Astrocyte (in vitro differentiated cells and primary cell): ENCODE data around the gene RASSF3. TPM values are rescaled to one million over a fixed set of nuclear protein-coding genes. Genes with fewer than 3 reads are reported as not detected.

ENCODE experiments used
- DNase-seq: peaks from one replicate; pipeline ENCODE4 v3.0.0-alpha.2; 2010; ENCODE audit warnings: low read depth
- FAIRE-seq: peaks from 2 replicates; lab custom pipeline; 2011; peaks lifted over from hg19 to GRCh38; lab: Jason Lieb, UNC
- H2AFZ ChIP-seq: 2 replicates; pipeline ENCODE4 v1.6.0; 2012; ENCODE audit warnings: low read depth, low read length, inconsistent platforms
- H3K27ac ChIP-seq: 2 replicates; pipeline ENCODE4 v1.5.1; 2011; ENCODE audit warnings: low read depth, low read length, inconsistent platforms
- H3K27me3 ChIP-seq: 2 replicates; pipeline ENCODE4 v1.6.0; 2011; ENCODE audit warnings: low read length, inconsistent platforms; ENCODE audit not compliant: insufficient read depth
- H3K36me3 ChIP-seq: 2 replicates; pipeline ENCODE4 v1.5.1; 2011; ENCODE audit warnings: low read length, inconsistent platforms; ENCODE audit not compliant: insufficient read depth
- H3K4me1 ChIP-seq: 2 replicates; pipeline ENCODE4 v1.5.1; 2011; ENCODE audit warnings: low read length, inconsistent platforms; ENCODE audit not compliant: insufficient read depth
- H3K4me2 ChIP-seq: 2 replicates; pipeline ENCODE4 v1.6.0; 2012; ENCODE audit warnings: low read length, inconsistent platforms
- H3K4me3 ChIP-seq: 2 replicates; pipeline ENCODE4 v1.5.1; 2011; ENCODE audit warnings: low read depth, mild to moderate bottlenecking, low read length, inconsistent platforms; ENCODE audit not compliant: insufficient read depth
- H3K79me2 ChIP-seq: 2 replicates; pipeline ENCODE4 v1.6.0; 2012; ENCODE audit warnings: mild to moderate bottlenecking, low read length, inconsistent platforms; ENCODE audit not compliant: insufficient read depth
- H3K9ac ChIP-seq: 2 replicates; pipeline ENCODE4 v1.6.0; 2012; ENCODE audit warnings: mild to moderate bottlenecking, low read length, inconsistent platforms
- H3K9me3 ChIP-seq: 2 replicates; pipeline ENCODE4 v1.5.1; 2012; ENCODE audit warnings: low read depth, mild to moderate bottlenecking, low read length, inconsistent platforms; ENCODE audit not compliant: insufficient read depth
- H4K20me1 ChIP-seq: 2 replicates; pipeline ENCODE4 v1.6.0; 2012; ENCODE audit warnings: low read length, inconsistent platforms; ENCODE audit not compliant: insufficient read depth
- H3K27ac Mint-ChIP-seq: one replicate; pipeline ENCODE4 v1.8.0; 2021; ENCODE audit warnings: mild to moderate bottlenecking, mixed read lengths; ENCODE audit not compliant: unreplicated experiment
- H3K27me3 Mint-ChIP-seq: one replicate; pipeline ENCODE4 v1.8.0; 2021; ENCODE audit warnings: low read depth, mixed read lengths; ENCODE audit not compliant: unreplicated experiment
- H3K36me3 Mint-ChIP-seq: one replicate; pipeline ENCODE4 v1.8.0; 2021; ENCODE audit warnings: low read depth, mixed read lengths; ENCODE audit not compliant: unreplicated experiment
- H3K4me1 Mint-ChIP-seq: one replicate; pipeline ENCODE4 v1.8.0; 2021; ENCODE audit warnings: low read depth, mixed read lengths; ENCODE audit not compliant: unreplicated experiment
- H3K4me3 Mint-ChIP-seq: one replicate; pipeline ENCODE4 v1.8.0; 2021; ENCODE audit warnings: mild to moderate bottlenecking, moderate library complexity, mixed read lengths; ENCODE audit not compliant: unreplicated experiment
- H3K9me3 Mint-ChIP-seq: one replicate; pipeline ENCODE4 v1.8.0; 2021; ENCODE audit warnings: mild to moderate bottlenecking, mixed read lengths; ENCODE audit not compliant: unreplicated experiment
- CTCF ChIP-seq: IDR thresholded peaks from 2 replicates; pipeline ENCODE4 v1.5.1; 2011; ENCODE audit warnings: low read depth, mild to moderate bottlenecking, inconsistent platforms, low read length, moderate library complexity; ENCODE audit not compliant: insufficient read depth
- EZH2 ChIP-seq: IDR thresholded peaks from 2 replicates; pipeline ENCODE4 v1.6.1; 2012; ENCODE audit warnings: mild to moderate bottlenecking, low read length, inconsistent platforms; ENCODE audit not compliant: insufficient read depth
- total RNA-seq: library from RNA; stranded (reverse); gene quantifications from 2 replicates; pipeline ENCODE4 v1.2.1, GENCODE V29; 2021

The RASSF3 gene
- total RNA-seq, 1 donor from 2014 or later: 18.3 TPM

- Histone ChIP-seq H3K9ac (no peak overlapping the region), H3K4me2 (no peak overlapping the region), H3K9me3 (no peaks in the 10 kb centered on the region), H4K20me1 (no peaks in the 10 kb centered on the region), H3K27ac (no peak overlapping the region), H2AFZ (no peak overlapping the region), H3K4me1 (no peaks in the 10 kb centered on the region), H3K27me3 (no peaks in the 10 kb centered on the region), H3K4me3 (no peak overlapping the region), H3K36me3 (peaks cover 14% of the 10 kb centered on the region), H3K79me2 (no peaks in the 10 kb centered on the region)
- H3K27ac Mint-ChIP-seq: no peak overlapping the region
- no peak for DNase-seq
- H3K4me3 Mint-ChIP-seq: no peak overlapping the region
- no peaks in the 10 kb centered on the region for H3K9me3 Mint-ChIP-seq
- H3K4me1 Mint-ChIP-seq: peaks cover 4% of the 10 kb centered on the region
- peaks cover 24% of the 10 kb centered on the region for H3K36me3 Mint-ChIP-seq
- FAIRE-seq: no peak
- H3K27me3 Mint-ChIP-seq: no peaks in the 10 kb centered on the region
- TF ChIP-seq CTCF: no peak
- no peak for TF ChIP-seq EZH2
Measured at GRCh38 chr12:64723630-64724029, 113.3 kb downstream of the RASSF3 start.

- no peak for DNase-seq
- H3K4me2 ChIP-seq: no peak overlapping the region
- no peaks in the 10 kb centered on the region for H3K79me2 ChIP-seq
- TF ChIP-seq CTCF: no peak
- TF ChIP-seq EZH2: no peak
- no peak overlapping the region for H3K9ac ChIP-seq
- no peaks in the 10 kb centered on the region for H3K4me1 ChIP-seq
- no peak overlapping the region for H3K4me3 ChIP-seq
- H2AFZ ChIP-seq: no peak overlapping the region
- no peaks in the 10 kb centered on the region for H4K20me1 ChIP-seq
- no peaks in the 10 kb centered on the region for H3K9me3 ChIP-seq
- H3K36me3 Mint-ChIP-seq: peaks cover 24% of the 10 kb centered on the region
- H3K4me3 Mint-ChIP-seq: no peak overlapping the region
- H3K27ac Mint-ChIP-seq: no peak overlapping the region
- H3K4me1 Mint-ChIP-seq: peaks cover 4% of the 10 kb centered on the region
- peaks cover 14% of the 10 kb centered on the region for H3K36me3 ChIP-seq
- no peaks in the 10 kb centered on the region for H3K27me3 ChIP-seq
- FAIRE-seq: no peak
- no peaks in the 10 kb centered on the region for H3K9me3 Mint-ChIP-seq
- no peaks in the 10 kb centered on the region for H3K27me3 Mint-ChIP-seq
- no peak overlapping the region for H3K27ac ChIP-seq
Measured at GRCh38 chr12:64724201-64724745, 114.0 kb downstream of the RASSF3 start.

GRCh38 chr12:64729909-64730587 is 119.8 kb downstream of the RASSF3 start:
- no peak overlapping the region for H3K4me3 ChIP-seq
- H3K4me3 Mint-ChIP-seq: no peak overlapping the region

More at GRCh38 chr12:64729909-64730587, 119.8 kb downstream of the RASSF3 start:
- H3K9me3 ChIP-seq: no peaks in the 10 kb centered on the region
- FAIRE-seq: no peak
- no peaks in the 10 kb centered on the region for H3K9me3 Mint-ChIP-seq
- H3K27ac Mint-ChIP-seq: no peak overlapping the region
- DNase-seq: no peak
- H3K27me3 ChIP-seq: no peaks in the 10 kb centered on the region
- no peaks in the 10 kb centered on the region for H3K36me3 ChIP-seq
- H3K27ac ChIP-seq: no peak overlapping the region
- no peaks in the 10 kb centered on the region for H4K20me1 ChIP-seq
- peaks cover 1% of the 10 kb centered on the region for H3K4me1 Mint-ChIP-seq
- no peaks in the 10 kb centered on the region for H3K27me3 Mint-ChIP-seq
- no peak overlapping the region for H3K4me2 ChIP-seq
- H3K9ac ChIP-seq: no peak overlapping the region
- H2AFZ ChIP-seq: no peak overlapping the region
- peaks cover 5% of the 10 kb centered on the region for H3K4me1 ChIP-seq
- no peaks in the 10 kb centered on the region for H3K79me2 ChIP-seq
- TF ChIP-seq CTCF (no peak), EZH2 (no peak)
- H3K36me3 Mint-ChIP-seq: peaks cover 11% of the 10 kb centered on the region
